Stimulated activated CD8-positive, alpha-beta memory T cell treated with anti-CD3 and anti-CD28 coated beads, Interleukin-15, amount 100 ng/mL, for 4 hours (primary cell): ENCODE measurements around the gene CSTPP1.
"Not testable (repeated sequence)": the region's sequence is repeated elsewhere in the genome, so short reads cannot be mapped to it uniquely, and the experiment has no call there.

Experiments
- DNase-seq, 2 donors: peaks; one replicate each; pipeline ENCODE4 v3.0.0-alpha.2; 2020; ENCODE audit warnings: low read depth in 2 of 2

CSTPP1 gene

GRCh38 chr11:46953093-46953492 lies 16.5 kb downstream of the CSTPP1 start:
- DNase-seq, result no peak

- no peak for DNase-seq
Observed at GRCh38 chr11:46958777-46959176, 22.2 kb downstream of the CSTPP1 start.

GRCh38 chr11:46961041-46961440 lies 24.5 kb downstream of the CSTPP1 start:
- no peak for DNase-seq

- not testable (repeated sequence) for DNase-seq
Observed at GRCh38 chr11:46961886-46962285, 25.3 kb downstream of the CSTPP1 start.

GRCh38 chr11:46963844-46964243 lies 27.3 kb downstream of the CSTPP1 start:
- no peak for DNase-seq

- no peak for DNase-seq
Observed at GRCh38 chr11:46966773-46967172, 30.2 kb downstream of the CSTPP1 start.

- DNase-seq, result no peak
Observed at GRCh38 chr11:46967962-46968361, 31.4 kb downstream of the CSTPP1 start.

GRCh38 chr11:46969379-46969778 lies 32.8 kb downstream of the CSTPP1 start:
- no peak for DNase-seq

GRCh38 chr11:46970913-46971625 lies 34.5 kb downstream of the CSTPP1 start:
- no peak for DNase-seq

GRCh38 chr11:46972343-46972742 lies 35.8 kb downstream of the CSTPP1 start:
- DNase-seq, result no peak

GRCh38 chr11:46972821-46973220 lies 36.3 kb downstream of the CSTPP1 start:
- no peak for DNase-seq

GRCh38 chr11:46976182-46976854 lies 39.8 kb downstream of the CSTPP1 start:
- DNase-seq, result no peak

- no peak for DNase-seq
Observed at GRCh38 chr11:46977038-46977813, 40.7 kb downstream of the CSTPP1 start.

- DNase-seq, result no peak
Observed at GRCh38 chr11:46978005-46978491, 41.5 kb downstream of the CSTPP1 start.

GRCh38 chr11:46979358-46979757 lies 42.8 kb downstream of the CSTPP1 start:
- DNase-seq, result no peak

GRCh38 chr11:46981436-46981835 lies 44.9 kb downstream of the CSTPP1 start:
- DNase-seq, result no peak

- no peak for DNase-seq
Observed at GRCh38 chr11:46982797-46983452, 46.4 kb downstream of the CSTPP1 start.

GRCh38 chr11:46983598-46983997 lies 47.0 kb downstream of the CSTPP1 start:
- no peak for DNase-seq

- no peak for DNase-seq
Observed at GRCh38 chr11:46984548-46984947, 48.0 kb downstream of the CSTPP1 start.

GRCh38 chr11:46984987-46985386 lies 48.4 kb downstream of the CSTPP1 start:
- no peak for DNase-seq

GRCh38 chr11:46987183-46987582 lies 50.6 kb downstream of the CSTPP1 start:
- DNase-seq, result no peak
